WTC11 (cell line): ENCODE results near the gene ADAMTS2. TPM values are rescaled to one million over a fixed set of nuclear protein-coding genes. Genes with fewer than 3 reads are reported as not detected.

ENCODE experiments used
- ATAC-seq: fragments of 200-7000 bp; cut with Tn5 transposase; 2 replicates; pipeline ENCODE4 v1.10.0; 2021; ENCODE audit warnings: mild to moderate bottlenecking, moderate library complexity
- CTCF ChIA-PET: fragments of 300-600 bp; sonication (Branson Sonifier 250); formaldehyde crosslinking; loops from one replicate; lab custom pipeline; 2021; ENCODE audit warnings: antibody characterized with exemption; lab: Charles Lee
- POLR2A ChIA-PET: fragments of 350-600 bp; sonication (Branson Sonifier 250); formaldehyde crosslinking; loops from one replicate; lab custom pipeline; 2021; ENCODE audit warnings: antibody characterized with exemption; lab: Charles Lee
- DNase-seq: peaks from one replicate; pipeline ENCODE4 v3.0.0; 2021; ENCODE audit warnings: low spot score
- H3K27ac Mint-ChIP-seq: 2 replicates; pipeline ENCODE4 v1.8.0; 2021; ENCODE audit warnings: mixed read lengths
- H3K27me3 Mint-ChIP-seq: 2 replicates; pipeline ENCODE4 v1.8.0; 2021; ENCODE audit warnings: low read depth, mild to moderate bottlenecking, moderate library complexity, mixed read lengths
- H3K36me3 Mint-ChIP-seq: 2 replicates; pipeline ENCODE4 v1.8.0; 2021; ENCODE audit warnings: mixed read lengths
- H3K4me1 Mint-ChIP-seq: 2 replicates; pipeline ENCODE4 v1.8.0; 2022; ENCODE audit warnings: mixed read lengths
- H3K4me3 Mint-ChIP-seq: 2 replicates; pipeline ENCODE4 v1.8.0; 2021; ENCODE audit warnings: mild to moderate bottlenecking, moderate library complexity, mixed read lengths
- H3K9me3 Mint-ChIP-seq: 2 replicates; pipeline ENCODE4 v1.8.0; 2021; ENCODE audit warnings: mixed read lengths
- ELF4 ChIP-seq: sonication (generic); formaldehyde crosslinking; IDR thresholded peaks from 2 replicates; pipeline ENCODE4 v1.8.1; 2022; ENCODE audit warnings: low read depth, mild to moderate bottlenecking, moderate library complexity, missing genetic modification reagents
- ETV6 ChIP-seq: sonication (generic); formaldehyde crosslinking; IDR thresholded peaks from 2 replicates; pipeline ENCODE4 v1.8.1; 2022; ENCODE audit warnings: mild to moderate bottlenecking, missing genetic modification reagents
- GABPB1 ChIP-seq: sonication (generic); formaldehyde crosslinking; IDR thresholded peaks from 2 replicates; pipeline ENCODE4 v1.8.1; 2023; ENCODE audit warnings: mild to moderate bottlenecking, missing genetic modification reagents
- JAZF1 ChIP-seq: fragments of 250-450 bp; sonication (Bioruptor Pico); IDR thresholded peaks from 2 replicates; pipeline ENCODE4 v1.9.0; 2021; ENCODE audit warnings: moderate library complexity, mild to moderate bottlenecking, inconsistent platforms
- JUN ChIP-seq: sonication (generic); formaldehyde crosslinking; IDR thresholded peaks from 2 replicates; pipeline ENCODE4 v1.8.0; 2023; ENCODE audit warnings: mild to moderate bottlenecking, missing genetic modification reagents
- NR1H2 ChIP-seq: sonication (generic); formaldehyde crosslinking; IDR thresholded peaks from 2 replicates; pipeline ENCODE4 v1.9.0; 2021; ENCODE audit warnings: mild to moderate bottlenecking, moderate library complexity, missing genetic modification reagents
- NR2C2 ChIP-seq: sonication (generic); formaldehyde crosslinking; IDR thresholded peaks from 2 replicates; pipeline ENCODE4 v1.8.0; 2022; ENCODE audit warnings: mild to moderate bottlenecking, missing genetic modification reagents
- PRRX2 ChIP-seq: fragments of 250-450 bp; sonication (Bioruptor Pico); IDR thresholded peaks from 2 replicates; pipeline ENCODE4 v1.8.0; 2021; ENCODE audit warnings: mild to moderate bottlenecking
- SMAD4 ChIP-seq: sonication (generic); formaldehyde crosslinking; IDR thresholded peaks from 2 replicates; pipeline ENCODE4 v1.8.0; 2022; ENCODE audit warnings: mild to moderate bottlenecking, missing genetic modification reagents
- ZNF138 ChIP-seq: sonication (generic); formaldehyde crosslinking; conservative IDR thresholded peaks from 2 replicates; pipeline ENCODE4 v1.8.1; 2022; ENCODE audit warnings: mild to moderate bottlenecking, moderate library complexity, missing genetic modification reagents
- ZNF219 ChIP-seq: sonication (generic); formaldehyde crosslinking; IDR thresholded peaks from 2 replicates; pipeline ENCODE4 v1.8.0; 2023; ENCODE audit warnings: missing genetic modification reagents, mild to moderate bottlenecking, borderline replicate concordance
- ZNF232 ChIP-seq: sonication (generic); formaldehyde crosslinking; IDR thresholded peaks from 2 replicates; pipeline ENCODE4 v1.8.0; 2022; ENCODE audit warnings: mild to moderate bottlenecking, missing genetic modification reagents
- ZNF263 ChIP-seq: sonication (generic); formaldehyde crosslinking; IDR thresholded peaks from 2 replicates; pipeline ENCODE4 v1.8.1; 2022; ENCODE audit warnings: low read depth, mild to moderate bottlenecking, moderate library complexity, missing genetic modification reagents
- ZNF416 ChIP-seq: fragments of 250-450 bp; sonication (Bioruptor Pico); IDR thresholded peaks from 2 replicates; pipeline ENCODE4 v1.9.0; 2021; ENCODE audit warnings: mild to moderate bottlenecking, inconsistent platforms
- ZNF423 ChIP-seq: fragments of 250-450 bp; sonication (Bioruptor Pico); IDR thresholded peaks from 2 replicates; pipeline ENCODE4 v2.1.2; 2022; ENCODE audit warnings: mild to moderate bottlenecking, moderate library complexity
- total RNA-seq: library from RNA; stranded (reverse); gene quantifications from 3 replicates; pipeline ENCODE4 v1.2.3, GENCODE V29; 2021
- TF ChIP-seq, protein P1 (sequence below): sonication (generic); formaldehyde crosslinking; IDR thresholded peaks from 2 replicates; pipeline ENCODE4 v1.8.1; 2023; ENCODE audit warnings: mild to moderate bottlenecking, missing genetic modification reagents, moderate library complexity
- TF ChIP-seq, protein P2 (sequence below): sonication (generic); formaldehyde crosslinking; IDR thresholded peaks from 2 replicates; pipeline ENCODE4 v1.8.1; 2022; ENCODE audit warnings: mild to moderate bottlenecking, missing genetic modification reagents, moderate library complexity, borderline replicate concordance
- TF ChIP-seq, protein P3 (sequence below): sonication (generic); formaldehyde crosslinking; IDR thresholded peaks from 2 replicates; pipeline ENCODE4 v1.8.0; 2023; ENCODE audit warnings: missing genetic modification reagents
- TF ChIP-seq, protein P4 (sequence below): fragments of 250-450 bp; sonication (Bioruptor Pico); IDR thresholded peaks from 2 replicates; pipeline ENCODE4 v1.9.0; 2021; ENCODE audit warnings: mild to moderate bottlenecking, borderline replicate concordance
- TF ChIP-seq, protein P5 (sequence below): sonication (generic); formaldehyde crosslinking; IDR thresholded peaks from 2 replicates; pipeline ENCODE4 v1.8.1; 2022; ENCODE audit warnings: mild to moderate bottlenecking, moderate library complexity, missing genetic modification reagents
- TF ChIP-seq, protein P6 (sequence below): sonication (generic); formaldehyde crosslinking; IDR thresholded peaks from 2 replicates; pipeline ENCODE4 v1.8.1; 2023; ENCODE audit warnings: mild to moderate bottlenecking, missing genetic modification reagents, moderate library complexity
- TF ChIP-seq, protein P7 (sequence below): sonication (generic); formaldehyde crosslinking; IDR thresholded peaks from 2 replicates; pipeline ENCODE4 v1.8.1; 2022; ENCODE audit warnings: missing genetic modification reagents, borderline replicate concordance

Gene ADAMTS2
- total RNA-seq, 1 experiment from 2014 or later, result 11.2 TPM

DNA sequence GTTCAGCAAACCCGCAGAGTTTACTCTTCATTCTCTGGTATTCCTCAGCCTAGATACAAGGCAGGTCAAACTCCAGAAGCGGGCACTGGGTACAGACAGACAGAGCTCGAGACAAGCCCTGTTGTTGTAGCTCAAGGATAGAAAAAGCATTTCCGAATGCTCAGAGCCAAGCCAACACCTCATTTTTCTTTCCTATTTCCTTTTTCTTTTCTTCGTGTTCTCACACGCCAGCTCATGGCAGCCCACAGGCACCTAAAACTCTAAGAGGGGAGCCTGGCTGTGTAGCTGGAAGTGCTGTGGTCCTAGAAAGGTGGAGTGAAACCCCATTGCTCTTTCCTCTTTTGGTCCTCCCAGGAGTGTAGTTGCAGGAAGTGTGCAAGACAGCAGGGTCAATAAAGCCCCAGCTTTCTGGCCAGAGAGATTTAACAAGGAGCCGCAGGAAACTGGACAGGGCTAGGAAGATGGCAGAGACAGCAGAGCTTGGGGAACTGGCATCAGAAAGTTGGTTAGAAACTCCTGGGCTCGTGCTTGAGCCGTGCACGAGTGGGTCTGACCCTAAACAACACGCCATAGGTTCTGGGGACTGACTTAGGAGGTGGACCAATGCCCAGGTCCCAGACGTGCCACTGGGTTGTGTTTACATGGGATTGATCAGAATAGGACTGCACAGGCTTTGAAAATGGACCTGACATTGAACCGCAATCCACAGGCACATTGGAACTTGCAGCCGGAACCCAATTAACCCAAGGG, 41.6 kb downstream of the ADAMTS2 start (continued):
- TF ChIP-seq, protein P1, sequence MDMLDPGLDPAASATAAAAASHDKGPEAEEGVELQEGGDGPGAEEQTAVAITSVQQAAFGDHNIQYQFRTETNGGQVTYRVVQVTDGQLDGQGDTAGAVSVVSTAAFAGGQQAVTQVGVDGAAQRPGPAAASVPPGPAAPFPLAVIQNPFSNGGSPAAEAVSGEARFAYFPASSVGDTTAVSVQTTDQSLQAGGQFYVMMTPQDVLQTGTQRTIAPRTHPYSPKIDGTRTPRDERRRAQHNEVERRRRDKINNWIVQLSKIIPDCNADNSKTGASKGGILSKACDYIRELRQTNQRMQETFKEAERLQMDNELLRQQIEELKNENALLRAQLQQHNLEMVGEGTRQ (CRISPR knock-in tag), result no peak
- TF ChIP-seq NR2C2 (CRISPR knock-in tag), result no peak
- TF ChIP-seq ZNF232 (CRISPR knock-in tag), result no peak
- TF ChIP-seq, protein P2, sequence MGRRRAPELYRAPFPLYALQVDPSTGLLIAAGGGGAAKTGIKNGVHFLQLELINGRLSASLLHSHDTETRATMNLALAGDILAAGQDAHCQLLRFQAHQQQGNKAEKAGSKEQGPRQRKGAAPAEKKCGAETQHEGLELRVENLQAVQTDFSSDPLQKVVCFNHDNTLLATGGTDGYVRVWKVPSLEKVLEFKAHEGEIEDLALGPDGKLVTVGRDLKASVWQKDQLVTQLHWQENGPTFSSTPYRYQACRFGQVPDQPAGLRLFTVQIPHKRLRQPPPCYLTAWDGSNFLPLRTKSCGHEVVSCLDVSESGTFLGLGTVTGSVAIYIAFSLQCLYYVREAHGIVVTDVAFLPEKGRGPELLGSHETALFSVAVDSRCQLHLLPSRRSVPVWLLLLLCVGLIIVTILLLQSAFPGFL (CRISPR knock-in tag), result no peak
- TF ChIP-seq, protein P3, sequence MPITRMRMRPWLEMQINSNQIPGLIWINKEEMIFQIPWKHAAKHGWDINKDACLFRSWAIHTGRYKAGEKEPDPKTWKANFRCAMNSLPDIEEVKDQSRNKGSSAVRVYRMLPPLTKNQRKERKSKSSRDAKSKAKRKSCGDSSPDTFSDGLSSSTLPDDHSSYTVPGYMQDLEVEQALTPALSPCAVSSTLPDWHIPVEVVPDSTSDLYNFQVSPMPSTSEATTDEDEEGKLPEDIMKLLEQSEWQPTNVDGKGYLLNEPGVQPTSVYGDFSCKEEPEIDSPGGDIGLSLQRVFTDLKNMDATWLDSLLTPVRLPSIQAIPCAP (CRISPR knock-in tag), result no peak
- no peak for TF ChIP-seq PRRX2 (CRISPR knock-in tag)
- TF ChIP-seq, protein P4, sequence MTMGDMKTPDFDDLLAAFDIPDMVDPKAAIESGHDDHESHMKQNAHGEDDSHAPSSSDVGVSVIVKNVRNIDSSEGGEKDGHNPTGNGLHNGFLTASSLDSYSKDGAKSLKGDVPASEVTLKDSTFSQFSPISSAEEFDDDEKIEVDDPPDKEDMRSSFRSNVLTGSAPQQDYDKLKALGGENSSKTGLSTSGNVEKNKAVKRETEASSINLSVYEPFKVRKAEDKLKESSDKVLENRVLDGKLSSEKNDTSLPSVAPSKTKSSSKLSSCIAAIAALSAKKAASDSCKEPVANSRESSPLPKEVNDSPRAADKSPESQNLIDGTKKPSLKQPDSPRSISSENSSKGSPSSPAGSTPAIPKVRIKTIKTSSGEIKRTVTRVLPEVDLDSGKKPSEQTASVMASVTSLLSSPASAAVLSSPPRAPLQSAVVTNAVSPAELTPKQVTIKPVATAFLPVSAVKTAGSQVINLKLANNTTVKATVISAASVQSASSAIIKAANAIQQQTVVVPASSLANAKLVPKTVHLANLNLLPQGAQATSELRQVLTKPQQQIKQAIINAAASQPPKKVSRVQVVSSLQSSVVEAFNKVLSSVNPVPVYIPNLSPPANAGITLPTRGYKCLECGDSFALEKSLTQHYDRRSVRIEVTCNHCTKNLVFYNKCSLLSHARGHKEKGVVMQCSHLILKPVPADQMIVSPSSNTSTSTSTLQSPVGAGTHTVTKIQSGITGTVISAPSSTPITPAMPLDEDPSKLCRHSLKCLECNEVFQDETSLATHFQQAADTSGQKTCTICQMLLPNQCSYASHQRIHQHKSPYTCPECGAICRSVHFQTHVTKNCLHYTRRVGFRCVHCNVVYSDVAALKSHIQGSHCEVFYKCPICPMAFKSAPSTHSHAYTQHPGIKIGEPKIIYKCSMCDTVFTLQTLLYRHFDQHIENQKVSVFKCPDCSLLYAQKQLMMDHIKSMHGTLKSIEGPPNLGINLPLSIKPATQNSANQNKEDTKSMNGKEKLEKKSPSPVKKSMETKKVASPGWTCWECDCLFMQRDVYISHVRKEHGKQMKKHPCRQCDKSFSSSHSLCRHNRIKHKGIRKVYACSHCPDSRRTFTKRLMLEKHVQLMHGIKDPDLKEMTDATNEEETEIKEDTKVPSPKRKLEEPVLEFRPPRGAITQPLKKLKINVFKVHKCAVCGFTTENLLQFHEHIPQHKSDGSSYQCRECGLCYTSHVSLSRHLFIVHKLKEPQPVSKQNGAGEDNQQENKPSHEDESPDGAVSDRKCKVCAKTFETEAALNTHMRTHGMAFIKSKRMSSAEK (CRISPR knock-in tag), result no peak
- TF ChIP-seq, all 79 proteins: peak for 0

DNA sequence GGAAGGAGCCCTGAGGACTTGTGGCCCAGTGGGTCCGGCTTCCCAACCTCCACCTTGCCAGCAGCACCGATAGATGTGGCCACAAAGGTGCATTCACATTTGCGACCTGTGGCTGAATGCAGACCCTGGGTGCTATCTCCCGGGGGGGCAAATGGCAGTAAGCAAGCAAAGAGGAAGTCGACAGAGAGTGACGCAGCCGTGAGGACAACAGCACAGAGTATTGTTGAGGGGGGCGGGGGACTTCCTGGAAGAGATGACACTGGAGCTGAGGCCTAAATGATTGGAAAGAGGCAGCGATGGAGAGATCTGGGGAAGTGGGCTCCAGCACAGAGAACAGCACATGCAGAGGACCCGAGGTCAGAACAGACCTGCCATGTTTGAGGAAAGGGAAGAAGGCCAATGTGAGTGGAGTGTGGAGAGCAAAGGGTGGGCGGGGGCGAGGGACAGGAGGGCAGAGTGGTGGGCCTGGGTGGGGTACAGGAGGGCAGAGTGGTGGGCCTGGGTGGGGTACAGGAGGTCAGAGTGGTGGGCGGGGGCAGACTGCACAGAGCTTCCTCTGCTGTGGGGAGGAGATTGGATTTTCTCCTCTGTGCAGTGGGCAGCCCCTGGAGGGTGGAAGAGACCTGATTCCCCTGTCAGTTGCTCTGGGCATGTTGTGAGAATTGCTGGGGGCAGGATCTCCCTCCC, 42.6 kb downstream of the ADAMTS2 start:
- peaks cover 11% of the 10 kb centered on the region for H3K36me3 Mint-ChIP-seq
- no peak overlapping the region for H3K4me3 Mint-ChIP-seq
- DNase-seq (peak; percentile 5), ATAC-seq (no peak)
- peaks cover 4% of the 10 kb centered on the region; the same call in 1 of the 2 replicates for H3K4me1 Mint-ChIP-seq
- peak overlapping the region; percentile 51; the same call in 1 of the 2 replicates for H3K27ac Mint-ChIP-seq
- CTCF ChIA-PET, result interaction anchor here (0.6 kb wide), 1 partner anchor 41 kb away, joined by 3 read pairs; no protein-coding TSS in a partner anchor
- TF ChIP-seq JAZF1 (CRISPR knock-in tag) (no peak), ZNF219 (CRISPR knock-in tag) (no peak), JUN (CRISPR knock-in tag) (no peak), ZNF263 (no peak)
- TF ChIP-seq, protein P5, sequence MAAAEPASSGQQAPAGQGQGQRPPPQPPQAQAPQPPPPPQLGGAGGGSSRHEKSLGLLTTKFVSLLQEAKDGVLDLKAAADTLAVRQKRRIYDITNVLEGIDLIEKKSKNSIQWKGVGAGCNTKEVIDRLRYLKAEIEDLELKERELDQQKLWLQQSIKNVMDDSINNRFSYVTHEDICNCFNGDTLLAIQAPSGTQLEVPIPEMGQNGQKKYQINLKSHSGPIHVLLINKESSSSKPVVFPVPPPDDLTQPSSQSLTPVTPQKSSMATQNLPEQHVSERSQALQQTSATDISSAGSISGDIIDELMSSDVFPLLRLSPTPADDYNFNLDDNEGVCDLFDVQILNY (CRISPR knock-in tag), result no peak
- POLR2A ChIA-PET, result no interaction called here
- H3K9me3 Mint-ChIP-seq, result peaks cover 38% of the 10 kb centered on the region
- 0 out of 2 replicates have a peak, but pooled peaks cover 3% of the 10 kb centered on the region for H3K27me3 Mint-ChIP-seq

DNA sequence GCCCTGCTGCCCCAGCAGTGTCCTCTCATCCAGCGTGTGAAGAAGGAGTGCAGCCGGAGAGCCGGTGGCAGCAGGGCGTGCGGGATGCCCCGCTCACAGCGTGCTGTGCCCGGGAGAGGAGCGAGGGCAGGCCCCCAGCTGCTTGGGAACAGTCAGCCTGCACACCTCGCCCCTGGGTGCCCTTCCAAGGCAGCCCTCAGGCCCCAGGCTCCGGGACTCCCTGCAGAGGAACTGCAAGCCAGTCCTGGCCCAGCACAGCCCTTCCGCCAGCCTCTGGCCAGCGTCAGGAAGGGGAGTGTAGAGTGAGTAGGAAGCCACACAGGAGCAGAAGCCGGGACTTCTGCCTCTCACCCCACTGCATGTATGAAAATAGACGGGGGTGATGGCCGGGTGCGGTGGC, 43.5 kb downstream of the ADAMTS2 start:
- H3K36me3 Mint-ChIP-seq, result peaks cover 11% of the 10 kb centered on the region
- CTCF ChIA-PET, result no interaction called here
- TF ChIP-seq SMAD4 (CRISPR knock-in tag) (no peak), JUN (CRISPR knock-in tag) (no peak), ZNF138 (CRISPR knock-in tag) (no peak), ELF4 (no peak), GABPB1 (no peak), NR1H2 (CRISPR knock-in tag) (no peak), ZNF423 (CRISPR knock-in tag) (no peak), ETV6 (CRISPR knock-in tag) (no peak), ZNF416 (no peak)
- TF ChIP-seq, protein P6, sequence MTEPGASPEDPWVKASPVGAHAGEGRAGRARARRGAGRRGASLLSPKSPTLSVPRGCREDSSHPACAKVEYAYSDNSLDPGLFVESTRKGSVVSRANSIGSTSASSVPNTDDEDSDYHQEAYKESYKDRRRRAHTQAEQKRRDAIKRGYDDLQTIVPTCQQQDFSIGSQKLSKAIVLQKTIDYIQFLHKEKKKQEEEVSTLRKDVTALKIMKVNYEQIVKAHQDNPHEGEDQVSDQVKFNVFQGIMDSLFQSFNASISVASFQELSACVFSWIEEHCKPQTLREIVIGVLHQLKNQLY (CRISPR knock-in tag), result no peak
- TF ChIP-seq, protein P7, sequence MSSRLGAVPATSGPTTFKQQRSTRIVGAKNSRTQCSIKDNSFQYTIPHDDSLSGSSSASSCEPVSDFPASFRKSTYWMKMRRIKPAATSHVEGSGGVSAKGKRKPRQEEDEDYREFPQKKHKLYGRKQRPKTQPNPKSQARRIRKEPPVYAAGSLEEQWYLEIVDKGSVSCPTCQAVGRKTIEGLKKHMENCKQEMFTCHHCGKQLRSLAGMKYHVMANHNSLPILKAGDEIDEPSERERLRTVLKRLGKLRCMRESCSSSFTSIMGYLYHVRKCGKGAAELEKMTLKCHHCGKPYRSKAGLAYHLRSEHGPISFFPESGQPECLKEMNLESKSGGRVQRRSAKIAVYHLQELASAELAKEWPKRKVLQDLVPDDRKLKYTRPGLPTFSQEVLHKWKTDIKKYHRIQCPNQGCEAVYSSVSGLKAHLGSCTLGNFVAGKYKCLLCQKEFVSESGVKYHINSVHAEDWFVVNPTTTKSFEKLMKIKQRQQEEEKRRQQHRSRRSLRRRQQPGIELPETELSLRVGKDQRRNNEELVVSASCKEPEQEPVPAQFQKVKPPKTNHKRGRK (CRISPR knock-in tag), result no peak

More for the DNA sequence above, 43.5 kb downstream of the ADAMTS2 start:
- no peak overlapping the region for H3K27ac Mint-ChIP-seq
- peaks cover 4% of the 10 kb centered on the region; the same call in 1 of the 2 replicates for H3K4me1 Mint-ChIP-seq
- H3K27me3 Mint-ChIP-seq, result 0 out of 2 replicates have a peak, but pooled peaks cover 3% of the 10 kb centered on the region
- no peak overlapping the region for H3K4me3 Mint-ChIP-seq
- H3K9me3 Mint-ChIP-seq, result peaks cover 38% of the 10 kb centered on the region
- POLR2A ChIA-PET, result no interaction called here
- no peak for ATAC-seq
- peak; percentile 5 for DNase-seq
